Natural killer cell (primary cell): ENCODE measurements around the gene KCNT1. TPM values are rescaled to one million over a fixed set of nuclear protein-coding genes. Genes with fewer than 3 reads are reported as not detected.

ENCODE experiments used
- ATAC-seq, 3 donors: fragments of 150-1000 bp in 2 of 3; fragments of 200-7000 bp in 1 of 3; cut with Tn5 transposase; 1 replicate in 1 of 3; 2 replicates in 2 of 3; pipeline ENCODE4 v1.10.0; 2021; ENCODE audit warnings: mild to moderate bottlenecking in 2 of 3, moderate library complexity in 2 of 3
- DNase-seq, 2 donors: peaks; one replicate each; pipeline versions ENCODE4 v3.0.0 to v3.0.0-alpha.2; 2013 to 2021; ENCODE audit warnings: mixed read lengths in 1 of 2
- H3K27ac ChIP-seq: one replicate; pipeline ENCODE4 v1.5.1; 2013; ENCODE audit warnings: mild to moderate bottlenecking, low read length
- H3K27me3 ChIP-seq: one replicate; pipeline ENCODE4 v1.6.1; 2013; ENCODE audit warnings: low read length; ENCODE audit not compliant: control insufficient read depth, insufficient read depth
- H3K36me3 ChIP-seq: one replicate; pipeline ENCODE4 v1.6.1; 2013; ENCODE audit warnings: low read length; ENCODE audit not compliant: control insufficient read depth, insufficient read depth
- H3K4me1 ChIP-seq: one replicate; pipeline ENCODE4 v1.6.1; 2013; ENCODE audit warnings: low read length; ENCODE audit not compliant: control insufficient read depth, insufficient read depth
- H3K4me3 ChIP-seq: one replicate; pipeline ENCODE4 v1.5.1; 2013; ENCODE audit warnings: low read length
- H3K9me3 ChIP-seq: one replicate; pipeline ENCODE4 v1.6.1; 2013; ENCODE audit warnings: low read length; ENCODE audit not compliant: control insufficient read depth, insufficient read depth
- H3K27ac Mint-ChIP-seq, 2 donors: one replicate each; pipeline ENCODE4 v1.8.0; 2022; ENCODE audit warnings: mild to moderate bottlenecking in 2 of 2, mixed read lengths in 2 of 2, moderate library complexity in 1 of 2
- H3K27me3 Mint-ChIP-seq, 2 donors: one replicate each; pipeline ENCODE4 v1.8.0; 2022; ENCODE audit warnings: low read depth in 2 of 2, mixed read lengths in 2 of 2
- H3K36me3 Mint-ChIP-seq: one replicate; pipeline ENCODE4 v1.8.0; 2022; ENCODE audit warnings: mixed read lengths
- H3K4me1 Mint-ChIP-seq, 2 donors: one replicate each; pipeline ENCODE4 v1.8.0; 2022; ENCODE audit warnings: mixed read lengths in 2 of 2
- H3K4me3 Mint-ChIP-seq: one replicate; pipeline ENCODE4 v1.8.0; 2022; ENCODE audit warnings: mild to moderate bottlenecking, moderate library complexity, mixed read lengths
- H3K9me3 Mint-ChIP-seq, 2 donors: one replicate each; pipeline ENCODE4 v1.8.0; 2022; ENCODE audit warnings: mixed read lengths in 2 of 2
- WGBS: methylation state at CpG from one replicate; pipeline ENCODE4 v1.1.7; 2013; ENCODE audit warnings: missing lambda C conversion rate; ENCODE audit not compliant: insufficient coverage; 5-methylcytosine and 5-hydroxymethylcytosine counted together
- intact Hi-C: fragments of 100-400 bp; cut with micrococcal nuclease; formaldehyde crosslinking; loops from one replicate; pipeline ENCODE4 v1.14.2; 2022
- total RNA-seq, 4 donors: library from RNA; stranded (reverse); fragments of 120-200 nt in 1 of 4; gene quantifications; one replicate each; pipeline versions ENCODE4 v1.2.3 to v1.2.4, GENCODE V29; 2013 to 2022
- TF ChIP-seq, protein P1 (sequence below): fragments of 200-600 bp; IDR thresholded peaks from one replicate; pipeline ENCODE4 v1.8.0; 2022; ENCODE audit warnings: antibody characterized with exemption

KCNT1 gene
- total RNA-seq, 3 donors from 2014 or later (not counting 1 experiment from before 2014, with no cell fraction given) = 0.52 to 1.2 (median 0.88) TPM

DNA sequence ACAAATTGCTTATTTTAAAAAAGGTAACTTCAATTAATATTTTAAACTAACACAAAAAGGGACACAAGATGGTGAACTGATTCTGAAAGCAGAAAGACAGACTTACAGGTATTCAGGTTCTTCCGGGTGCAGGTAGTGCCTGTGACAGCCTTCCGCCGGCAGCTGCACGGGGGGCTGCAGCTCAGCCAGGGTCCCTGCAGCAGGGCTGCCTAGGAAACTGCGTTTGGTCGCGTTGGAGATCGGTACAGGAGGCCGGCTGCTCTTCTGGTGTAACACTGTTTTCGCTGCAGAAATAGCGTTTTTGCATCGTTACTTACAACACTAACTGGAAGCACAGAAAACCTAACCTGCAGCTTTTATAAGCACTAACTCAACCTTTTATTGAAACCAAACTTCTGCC lies 125.3 kb downstream of the KCNT1 start:
- Mint-ChIP-seq H3K9me3 (no peaks in the 10 kb centered on the region), H3K27me3 (no peaks in the 10 kb centered on the region), H3K27ac (no peak overlapping the region), H3K4me1 (peaks cover 15 to 18% of the 10 kb centered on the region in 2 donors), H3K4me3 (no peak overlapping the region), H3K36me3 (peaks cover 29% of the 10 kb centered on the region)
- TF ChIP-seq, protein P1, sequence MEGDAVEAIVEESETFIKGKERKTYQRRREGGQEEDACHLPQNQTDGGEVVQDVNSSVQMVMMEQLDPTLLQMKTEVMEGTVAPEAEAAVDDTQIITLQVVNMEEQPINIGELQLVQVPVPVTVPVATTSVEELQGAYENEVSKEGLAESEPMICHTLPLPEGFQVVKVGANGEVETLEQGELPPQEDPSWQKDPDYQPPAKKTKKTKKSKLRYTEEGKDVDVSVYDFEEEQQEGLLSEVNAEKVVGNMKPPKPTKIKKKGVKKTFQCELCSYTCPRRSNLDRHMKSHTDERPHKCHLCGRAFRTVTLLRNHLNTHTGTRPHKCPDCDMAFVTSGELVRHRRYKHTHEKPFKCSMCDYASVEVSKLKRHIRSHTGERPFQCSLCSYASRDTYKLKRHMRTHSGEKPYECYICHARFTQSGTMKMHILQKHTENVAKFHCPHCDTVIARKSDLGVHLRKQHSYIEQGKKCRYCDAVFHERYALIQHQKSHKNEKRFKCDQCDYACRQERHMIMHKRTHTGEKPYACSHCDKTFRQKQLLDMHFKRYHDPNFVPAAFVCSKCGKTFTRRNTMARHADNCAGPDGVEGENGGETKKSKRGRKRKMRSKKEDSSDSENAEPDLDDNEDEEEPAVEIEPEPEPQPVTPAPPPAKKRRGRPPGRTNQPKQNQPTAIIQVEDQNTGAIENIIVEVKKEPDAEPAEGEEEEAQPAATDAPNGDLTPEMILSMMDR = no peak
- H3K9me3 ChIP-seq = peaks cover 7% of the 10 kb centered on the region
- H3K4me1 ChIP-seq = no peaks in the 10 kb centered on the region
- ATAC-seq = no peak
- 98% methylated on average over 12 of the region's 12 CpGs for WGBS
- H3K27me3 ChIP-seq = no peaks in the 10 kb centered on the region
- H3K27ac ChIP-seq = no peak overlapping the region
- H3K36me3 ChIP-seq = peaks cover 29% of the 10 kb centered on the region
- no peak for DNase-seq
- H3K4me3 ChIP-seq = no peak overlapping the region
- intact Hi-C loops = no loop called here

DNA sequence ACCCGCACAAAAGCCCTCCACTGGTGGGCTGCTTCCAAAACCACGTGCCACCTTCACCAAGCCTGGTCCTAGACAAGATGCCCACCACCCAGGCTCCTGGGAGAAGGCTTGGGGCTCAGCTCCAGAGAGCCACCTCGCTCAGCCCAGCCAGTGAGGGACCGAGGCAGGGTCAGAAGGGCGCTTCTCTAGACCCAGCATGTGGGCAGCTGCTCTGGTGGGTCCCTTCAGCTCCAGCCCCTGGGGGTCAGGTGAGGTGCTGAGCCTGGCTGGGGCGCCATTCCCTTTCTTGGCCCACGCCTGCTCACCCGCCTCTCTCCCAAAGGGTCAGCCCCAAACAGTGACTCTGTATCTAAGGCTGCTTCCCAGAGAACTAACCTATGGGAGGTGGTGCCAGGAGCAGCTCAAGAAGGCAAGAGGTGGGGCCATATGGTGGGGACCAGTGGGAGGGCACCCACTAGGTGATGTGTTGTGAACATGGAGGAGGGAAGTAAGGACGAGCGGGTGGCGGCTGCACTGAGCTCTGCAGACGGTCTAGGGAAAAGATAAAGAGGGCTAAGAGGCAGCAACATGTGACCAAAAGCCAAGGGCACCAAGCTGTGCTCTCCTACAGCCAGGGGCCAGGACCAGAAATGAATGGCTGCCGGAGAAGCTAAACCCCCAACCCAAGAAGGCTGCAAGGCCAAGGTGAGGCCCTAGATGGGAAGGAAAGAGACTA lies 126.0 kb downstream of the KCNT1 start:
- no peaks in the 10 kb centered on the region for H3K27me3 ChIP-seq
- H3K36me3 Mint-ChIP-seq = peaks cover 22% of the 10 kb centered on the region
- no peak for DNase-seq
- intact Hi-C loops = no loop called here
- H3K9me3 ChIP-seq = peaks cover 7% of the 10 kb centered on the region
- TF ChIP-seq, protein P1 = no peak
- H3K4me1 ChIP-seq = no peaks in the 10 kb centered on the region
- H3K27ac Mint-ChIP-seq = no peak overlapping the region
- no peak for ATAC-seq
- no peak overlapping the region for H3K4me3 Mint-ChIP-seq
- peaks cover 22% of the 10 kb centered on the region for H3K36me3 ChIP-seq
- H3K27ac ChIP-seq = no peak overlapping the region
- H3K4me1 Mint-ChIP-seq = peaks cover 15 to 18% of the 10 kb centered on the region in 2 donors
- H3K27me3 Mint-ChIP-seq = no peaks in the 10 kb centered on the region
- H3K4me3 ChIP-seq = no peak overlapping the region
- 98% methylated on average over 13 of the region's 13 CpGs for WGBS
- H3K9me3 Mint-ChIP-seq = no peaks in the 10 kb centered on the region

DNA sequence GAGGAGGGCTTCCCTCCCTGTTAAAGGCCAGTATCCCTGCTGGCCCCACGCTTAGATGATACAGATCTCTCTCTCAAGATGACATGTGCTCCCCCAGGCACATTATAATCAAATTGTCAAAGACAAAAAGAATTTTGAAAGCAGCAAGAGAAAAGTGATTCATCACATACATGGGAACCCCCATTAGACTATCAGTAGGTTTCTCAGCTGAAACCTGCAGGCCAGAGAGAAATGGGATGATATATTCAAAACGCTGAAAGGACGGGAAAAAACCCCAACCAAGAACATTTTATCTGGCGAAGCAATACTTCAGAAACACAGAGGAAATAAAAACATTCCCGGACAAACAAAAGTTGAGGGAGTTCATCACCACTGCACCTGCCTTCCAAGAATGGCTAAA lies 126.7 kb downstream of the KCNT1 start:
- H3K4me1 Mint-ChIP-seq = peaks cover 15 to 18% of the 10 kb centered on the region in 2 donors
- no peak overlapping the region for H3K27ac Mint-ChIP-seq
- no peak overlapping the region for H3K4me3 Mint-ChIP-seq
- H3K27ac ChIP-seq = no peak overlapping the region
- no peaks in the 10 kb centered on the region for H3K27me3 ChIP-seq
- peaks cover 16% of the 10 kb centered on the region for H3K36me3 Mint-ChIP-seq
- TF ChIP-seq, protein P1 = no peak
- H3K9me3 ChIP-seq = peaks cover 7% of the 10 kb centered on the region
- no peak for ATAC-seq
- H3K4me3 ChIP-seq = no peak overlapping the region
- WGBS = 96% methylated on average over 5 of the region's 5 CpGs
- no peaks in the 10 kb centered on the region for H3K9me3 Mint-ChIP-seq
- H3K27me3 Mint-ChIP-seq = no peaks in the 10 kb centered on the region
- intact Hi-C loops = no loop called here
- no peak for DNase-seq
- H3K36me3 ChIP-seq = peaks cover 15% of the 10 kb centered on the region
- H3K4me1 ChIP-seq = no peaks in the 10 kb centered on the region

DNA sequence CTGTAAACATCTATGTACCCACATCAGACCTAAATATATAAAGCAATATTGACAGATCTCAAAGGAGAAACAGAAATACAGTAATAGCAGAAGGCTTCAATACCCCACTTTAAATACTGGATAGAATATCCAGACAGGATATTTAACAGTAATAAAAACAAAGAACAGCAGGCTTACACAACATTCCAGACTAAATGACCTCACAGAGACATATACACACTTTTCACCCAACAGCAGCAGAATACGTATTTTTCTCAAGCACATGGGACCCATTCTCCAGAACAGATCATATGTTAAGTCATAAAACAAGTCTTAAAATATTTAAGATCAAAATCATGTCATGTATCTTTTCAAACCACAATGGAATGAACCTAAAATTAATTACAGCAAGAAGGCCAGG lies 128.5 kb downstream of the KCNT1 start:
- intact Hi-C loops = no loop called here
- Mint-ChIP-seq H3K4me3 (no peak overlapping the region), H3K4me1 (peaks cover 6 to 12% of the 10 kb centered on the region in 2 donors), H3K27ac (no peak overlapping the region), H3K9me3 (no peaks in the 10 kb centered on the region), H3K27me3 (no peaks in the 10 kb centered on the region), H3K36me3 (peaks cover 9% of the 10 kb centered on the region)
- peaks cover 10% of the 10 kb centered on the region for H3K36me3 ChIP-seq
- TF ChIP-seq, protein P1 = no peak
- H3K27me3 ChIP-seq = no peaks in the 10 kb centered on the region
- H3K27ac ChIP-seq = no peak overlapping the region
- WGBS = 100% methylated on average over 1 of the region's 1 CpG
- DNase-seq (no peak), ATAC-seq (no peak)
- no peaks in the 10 kb centered on the region for H3K4me1 ChIP-seq
- peaks cover 7% of the 10 kb centered on the region for H3K9me3 ChIP-seq
- no peak overlapping the region for H3K4me3 ChIP-seq
